HG03175 (cell line): ENCODE measurements around the gene RHBDD2.
"Not testable (repeated sequence)": the region's sequence is repeated elsewhere in the genome, so short reads cannot be mapped to it uniquely, and the experiment has no call there.

Source experiments
- ATAC-seq: cut with Tn5 transposase; IDR thresholded peaks from one replicate; pipeline ENCODE4 v1.9.1; 2021; ENCODE audit warnings: mild to moderate bottlenecking, moderate library complexity; ENCODE audit not compliant: unreplicated experiment

Gene RHBDD2

GRCh38 chr7:75866114-75866488 is 12.7 kb upstream of the RHBDD2 start:
- ATAC-seq, result no peak

- no peak for ATAC-seq
Observed at GRCh38 chr7:75866489-75867389, 12.1 kb upstream of the RHBDD2 start.

GRCh38 chr7:75867390-75867717 is 11.5 kb upstream of the RHBDD2 start:
- ATAC-seq, result no peak

- ATAC-seq, result no peak
Observed at GRCh38 chr7:75868153-75868552, 10.7 kb upstream of the RHBDD2 start.

- ATAC-seq, result no peak
Observed at GRCh38 chr7:75869776-75870379, 9.0 kb upstream of the RHBDD2 start.

GRCh38 chr7:75870557-75871161 is 8.2 kb upstream of the RHBDD2 start:
- ATAC-seq, result no peak

GRCh38 chr7:75872073-75872782 is 6.6 kb upstream of the RHBDD2 start:
- ATAC-seq, result no peak

- not testable (repeated sequence) for ATAC-seq
Observed at GRCh38 chr7:75874180-75874579, 4.7 kb upstream of the RHBDD2 start.

GRCh38 chr7:75875113-75876080 is 3.4 kb upstream of the RHBDD2 start:
- ATAC-seq, result no peak

- no peak for ATAC-seq
Observed at GRCh38 chr7:75876126-75876881, 2.5 kb upstream of the RHBDD2 start.

- peak; percentile 32 for ATAC-seq
Observed at GRCh38 chr7:75878312-75878768, 494 bp upstream of the RHBDD2 start.

GRCh38 chr7:75879771-75880184 is 944 bp downstream of the RHBDD2 start:
- no peak for ATAC-seq

GRCh38 chr7:75880242-75880641 is 1.4 kb downstream of the RHBDD2 start:
- ATAC-seq, result no peak

GRCh38 chr7:75881436-75882095 is 2.7 kb downstream of the RHBDD2 start:
- no peak for ATAC-seq

GRCh38 chr7:75883265-75883824 is 4.5 kb downstream of the RHBDD2 start:
- ATAC-seq, result not testable (repeated sequence)

- ATAC-seq, result no peak
Observed at GRCh38 chr7:75884476-75884875, 5.6 kb downstream of the RHBDD2 start.

GRCh38 chr7:75885036-75885435 is 6.2 kb downstream of the RHBDD2 start:
- no peak for ATAC-seq

GRCh38 chr7:75887669-75888369 is 9.0 kb downstream of the RHBDD2 start:
- ATAC-seq, result no peak
